NOMO-1 treated with DMSO at 0.1 percent for 48 hours (cell line): ENCODE measurements around the gene RFTN1.
A peak's percentile ranks its signal among the peaks of the same experiment; 100 is the strongest.

Experiments used
- DNase-seq: peaks from one replicate; lab custom pipeline; 2025; ENCODE audit not compliant: unreplicated experiment; lab: John Stamatoyannopoulos, UW

RFTN1 gene

GRCh38 chr3:16309558-16309957, 203.9 kb downstream of the RFTN1 start:
- DNase-seq = peak; percentile 66

- no peak for DNase-seq
Measured at GRCh38 chr3:16308727-16309126, 204.8 kb downstream of the RFTN1 start.

GRCh38 chr3:16307832-16308531, 205.5 kb downstream of the RFTN1 start:
- no peak for DNase-seq

- no peak for DNase-seq
Measured at GRCh38 chr3:16305111-16305541, 208.4 kb downstream of the RFTN1 start.

GRCh38 chr3:16304061-16305010, 209.2 kb downstream of the RFTN1 start:
- DNase-seq = no peak

- DNase-seq = no peak
Measured at GRCh38 chr3:16303037-16303575, 210.4 kb downstream of the RFTN1 start.

GRCh38 chr3:16302082-16302631, 211.3 kb downstream of the RFTN1 start:
- DNase-seq = no peak

- DNase-seq = no peak
Measured at GRCh38 chr3:16301507-16301906, 212.0 kb downstream of the RFTN1 start.

GRCh38 chr3:16300881-16301359, 212.6 kb downstream of the RFTN1 start:
- no peak for DNase-seq

- no peak for DNase-seq
Measured at GRCh38 chr3:16300307-16300706, 213.2 kb downstream of the RFTN1 start.

GRCh38 chr3:16299746-16300145, 213.8 kb downstream of the RFTN1 start:
- no peak for DNase-seq

GRCh38 chr3:16298891-16299290, 214.6 kb downstream of the RFTN1 start:
- DNase-seq = no peak

- DNase-seq = no peak
Measured at GRCh38 chr3:16297997-16298885, 215.3 kb downstream of the RFTN1 start.

- DNase-seq = peak; percentile 29
Measured at GRCh38 chr3:16295298-16295890, 218.1 kb downstream of the RFTN1 start.

- DNase-seq = no peak
Measured at GRCh38 chr3:16294844-16295243, 218.7 kb downstream of the RFTN1 start.

GRCh38 chr3:16290827-16291196, 222.7 kb downstream of the RFTN1 start:
- peak; percentile 77 for DNase-seq

- DNase-seq = peak; percentile 56
Measured at GRCh38 chr3:16290007-16290826, 223.3 kb downstream of the RFTN1 start.

GRCh38 chr3:16289144-16289889, 224.2 kb downstream of the RFTN1 start:
- DNase-seq = no peak
